HepG2 (cell line): ENCODE measurements around the gene YLPM1. TPM values are rescaled to one million over a fixed set of nuclear protein-coding genes. Genes with fewer than 3 reads are reported as not detected.

Source experiments
- ATAC-seq: fragments of 200-7000 bp; cut with Tn5 transposase; 3 replicates; pipeline ENCODE4 v1.9.1; 2020; ENCODE audit warnings: mild to moderate bottlenecking, moderate library complexity
- BruUV-seq: library from RNA; stranded (reverse); fragments of 400-500 nt; replicated peaks from 2 replicates; lab custom pipeline; 2021; lab: Mats Ljungman, UMichigan
- CTCF ChIA-PET: fragments of 300-600 bp; formaldehyde crosslinking; extraction: SDS; loops from one replicate; lab custom pipeline; 2021; ENCODE audit warnings: low total read pairs, inconsistent platforms, low intra/inter-chr PET ratio; lab: Yijun Ruan, JAX
- POLR2A ChIA-PET: fragments of 350-600 bp; sonication (Branson Sonifier 250); formaldehyde crosslinking; loops from one replicate; lab custom pipeline; 2020; ENCODE audit warnings: antibody characterized with exemption, inconsistent platforms; lab: Yijun Ruan, JAX
- DNase-seq: peaks from one replicate; pipeline ENCODE4 v3.0.0-alpha.2; 2015; ENCODE audit warnings: low spot score
- FAIRE-seq: peaks from 3 replicates; lab custom pipeline; 2011; peaks lifted over from hg19 to GRCh38; lab: Jason Lieb, UNC
- H2AFZ ChIP-seq: one replicate; pipeline ENCODE4 v1.6.1; 2011; ENCODE audit warnings: low read length, inconsistent platforms
- H3K27ac ChIP-seq: fragments of 300-600 bp; 3 replicates; pipeline ENCODE4 v1.8.0; 2011; ENCODE audit warnings: mixed run types, mild to moderate bottlenecking, mixed read lengths, low read length, inconsistent platforms; ENCODE audit not compliant: insufficient read depth; ENCODE audit errors: extremely low read length
- H3K27me3 ChIP-seq, 2 experiments: fragments of 200-600 bp in 1 of 2; 2 replicates in 1 of 2; 3 replicates in 1 of 2; pipeline versions ENCODE4 v1.6.0 to v1.8.0; 2011; ENCODE audit warnings: low read length in 2 of 2, mild to moderate bottlenecking in 2 of 2, moderate library complexity in 2 of 2, inconsistent platforms in 1 of 2; ENCODE audit not compliant: insufficient read depth in 2 of 2, control insufficient read depth in 1 of 2
- H3K36me3 ChIP-seq, 2 experiments: fragments of 200-600 bp in 1 of 2; replicated peaks in 1 of 2; 2 replicates in 1 of 2; 3 replicates in 1 of 2; pipeline versions ENCODE4 v1.5.1 to v1.8.0; 2011; ENCODE audit warnings: low read length in 2 of 2, inconsistent platforms in 1 of 2; ENCODE audit not compliant: insufficient read depth in 2 of 2, control insufficient read depth in 1 of 2
- H3K4me1 ChIP-seq: 2 replicates; pipeline ENCODE4 v1.5.1; 2012; ENCODE audit warnings: low read length, inconsistent platforms; ENCODE audit not compliant: insufficient read depth
- H3K4me2 ChIP-seq: 2 replicates; pipeline ENCODE4 v1.6.0; 2011; ENCODE audit warnings: low read depth, low read length, inconsistent platforms
- H3K4me3 ChIP-seq, 3 experiments: fragments of 200-600 bp in 1 of 3; sonication (generic), shearing (Covaris generic) in 1 of 3; replicated peaks in 1 of 3; 2 replicates each; pipeline ENCODE4 v1.5.1; 2011 to 2016; ENCODE audit warnings: low read length in 3 of 3, inconsistent platforms in 2 of 3, low read depth in 2 of 3, mild to moderate bottlenecking in 2 of 3, control low read depth in 1 of 3, mixed read lengths in 1 of 3; ENCODE audit not compliant: insufficient read depth in 1 of 3
- H3K79me2 ChIP-seq: one replicate; pipeline ENCODE4 v1.6.1; 2011; ENCODE audit warnings: low read length, inconsistent platforms; ENCODE audit not compliant: insufficient read depth
- H3K9ac ChIP-seq: 2 replicates; pipeline ENCODE4 v1.6.0; 2011; ENCODE audit warnings: mild to moderate bottlenecking, low read depth, low read length, inconsistent platforms; ENCODE audit not compliant: insufficient read depth
- H3K9me3 ChIP-seq: 2 replicates; pipeline ENCODE4 v1.5.1; 2012; ENCODE audit warnings: mild to moderate bottlenecking, low read length
- H4K20me1 ChIP-seq: 2 replicates; pipeline ENCODE4 v1.6.0; 2011; ENCODE audit warnings: inconsistent platforms, mild to moderate bottlenecking, low read length, moderate library complexity; ENCODE audit not compliant: insufficient read depth
- ATF6 ChIP-seq: sonication (generic); formaldehyde crosslinking; conservative IDR thresholded peaks from 2 replicates; pipeline ENCODE4 v1.4.0; 2020; ENCODE audit warnings: missing genetic modification reagents
- BRF2 ChIP-seq: sonication (generic); formaldehyde crosslinking; IDR thresholded peaks from 2 replicates; pipeline ENCODE4 v1.8.1; 2022; ENCODE audit warnings: mild to moderate bottlenecking, missing genetic modification reagents
- ELF3 ChIP-seq: IDR thresholded peaks from 2 replicates; pipeline ENCODE4 v1.6.1; 2016; ENCODE audit warnings: missing genetic modification reagents, missing compliant biosample characterization
- ERF ChIP-seq: IDR thresholded peaks from 2 replicates; pipeline ENCODE4 v1.6.1; 2018; ENCODE audit warnings: missing biosample characterization, missing genetic modification reagents
- GATAD1 ChIP-seq: IDR thresholded peaks from 2 replicates; pipeline ENCODE4 v1.6.1; 2016; ENCODE audit warnings: missing genetic modification reagents, missing compliant biosample characterization
- IRF2 ChIP-seq: IDR thresholded peaks from 2 replicates; pipeline ENCODE4 v1.6.1; 2018; ENCODE audit warnings: missing genetic modification reagents, missing compliant biosample characterization
- JUN ChIP-seq: sonication (generic); formaldehyde crosslinking; IDR thresholded peaks from 2 replicates; pipeline ENCODE4 v1.4.0; 2020; ENCODE audit warnings: mild to moderate bottlenecking, missing genetic modification reagents
- KDM2A ChIP-seq: sonication (generic); formaldehyde crosslinking; IDR thresholded peaks from 2 replicates; pipeline ENCODE4 v1.4.0; 2020; ENCODE audit warnings: low read depth, missing genetic modification reagents, borderline replicate concordance
- MIER2 ChIP-seq: IDR thresholded peaks from 2 replicates; pipeline ENCODE4 v1.6.1; 2016; ENCODE audit warnings: missing biosample characterization, missing genetic modification reagents
- MIXL1 ChIP-seq: IDR thresholded peaks from 2 replicates; pipeline ENCODE4 v1.6.1; 2016
- RAD21 ChIP-seq: fragments of 450-650 bp; formaldehyde crosslinking; IDR thresholded peaks from 2 replicates; pipeline ENCODE4 v1.5.0; 2020; ENCODE audit warnings: mild to moderate bottlenecking
- RFX5 ChIP-seq: IDR thresholded peaks from 2 replicates; pipeline ENCODE4 v1.6.1; 2011; ENCODE audit warnings: low read depth, low read length, improper control_type of control experiment
- SALL1 ChIP-seq: sonication (generic); formaldehyde crosslinking; IDR thresholded peaks from 2 replicates; pipeline ENCODE4 v1.8.0; 2022; ENCODE audit warnings: mild to moderate bottlenecking, missing genetic modification reagents
- SMC3 ChIP-seq: IDR thresholded peaks from 2 replicates; pipeline ENCODE4 v1.6.1; 2011; ENCODE audit warnings: low read length, improper control_type of control experiment
- SRF ChIP-seq: IDR thresholded peaks from 2 replicates; pipeline ENCODE4 v1.6.1; 2011; ENCODE audit warnings: mild to moderate bottlenecking, low read depth, low read length, moderate library complexity
- ZBTB7A ChIP-seq: sonication (generic); formaldehyde crosslinking; IDR thresholded peaks from 2 replicates; pipeline ENCODE4 v1.8.0; 2022; ENCODE audit warnings: mild to moderate bottlenecking, missing genetic modification reagents
- ZGPAT ChIP-seq: IDR thresholded peaks from 2 replicates; pipeline ENCODE4 v1.6.1; 2016; ENCODE audit warnings: mild to moderate bottlenecking
- ZNF160 ChIP-seq: sonication (generic); formaldehyde crosslinking; IDR thresholded peaks from 2 replicates; pipeline ENCODE4 v1.8.0; 2022; ENCODE audit warnings: mild to moderate bottlenecking, inconsistent platforms, missing genetic modification reagents
- ZNF44 ChIP-seq: sonication (generic); formaldehyde crosslinking; IDR thresholded peaks from 2 replicates; pipeline ENCODE4 v1.5.1; 2020; ENCODE audit warnings: mild to moderate bottlenecking, missing genetic modification reagents
- ZNF558 ChIP-seq: sonication (generic); formaldehyde crosslinking; IDR thresholded peaks from 2 replicates; pipeline ENCODE4 v1.9.0; 2022; ENCODE audit warnings: mild to moderate bottlenecking, missing genetic modification reagents, borderline replicate concordance
- ZNF766 ChIP-seq: sonication (generic); formaldehyde crosslinking; IDR thresholded peaks from 2 replicates; pipeline ENCODE4 v1.5.0; 2020; ENCODE audit warnings: missing genetic modification reagents, borderline replicate concordance
- WGBS: methylation state at CpG from one replicate; pipeline ENCODE4 v1.1.6; 2017; ENCODE audit warnings: low lambda C conversion rate; 5-methylcytosine and 5-hydroxymethylcytosine counted together
- in situ Hi-C: cut with HindIII; loops from 2 replicates; pipeline ENCODE4 v1.10.0; 2017; ENCODE audit warnings: low pct_unique_long_range_greater_than_20kb; ENCODE audit not compliant: extremely low pct_ligation_motif_present
- intact Hi-C: fragments of 100-400 bp; cut with micrococcal nuclease; formaldehyde crosslinking; loops from one replicate; pipeline ENCODE4 v1.10.0; 2022; ENCODE audit not compliant: unreplicated experiment
- polyA plus RNA-seq, 8 experiments: library from polyadenylated mRNA; depleted of rRNA in 3 of 8; stranded (reverse) in 7 of 8; unstranded in 1 of 8; fragments of >200 nt; fragmentation: Illumina TruSeq in 4 of 8; extraction: Trizol in 4 of 8; gene quantifications; 2 replicates each; pipeline versions ENCODE4 v1.2.1 to v1.2.3, GENCODE V29; 2011 to 2016; ENCODE audit warnings: low read depth in 4 of 8, missing spikeins in 1 of 8, mixed read lengths in 1 of 8; ENCODE audit not compliant: insufficient read depth in 1 of 8
- total RNA-seq, 5 experiments: library from RNA; depleted of rRNA; stranded (reverse); fragments of >200 nt; fragmentation: Illumina TruSeq; extraction: Trizol; gene quantifications; 2 replicates each; pipeline ENCODE4 v1.2.3, GENCODE V29; 2016; ENCODE audit warnings: low read depth in 1 of 5

YLPM1 gene
- total and polyA plus RNA-seq, 2 of the 13 experiments (the other 11 are each of a cell fraction or from before 2014, with no cell fraction given), result 6.7 to 21.9 TPM

GRCh38 chr14:74860899-74861733 lies 98.0 kb downstream of the YLPM1 start:
- H3K9ac ChIP-seq, result no peak overlapping the region
- in situ Hi-C loops (loop anchor here (5.0 kb wide), 1 partner anchor 46 kb away; no protein-coding TSS in a partner anchor), intact Hi-C loops (loop anchor here (1.0 kb wide), 1 partner anchor 44 kb away; no protein-coding TSS in a partner anchor)
- no peak overlapping the region for H2AFZ ChIP-seq
- ATAC-seq (peak; percentile 89), DNase-seq (peak; percentile 77), FAIRE-seq (peak; percentile 93)
- no peak overlapping the region for H3K4me2 ChIP-seq
- ChIA-PET CTCF (interaction anchor here (0.6 to 2.5 kb wide), 3 partner anchors 9 to 45 kb away, joined by 3 to 47 read pairs (median 5); no protein-coding TSS in a partner anchor), POLR2A (interaction anchor here (1.1 to 2.7 kb wide), 6 partner anchors 18 to 46 kb away, joined by 3 to 12 read pairs (median 6); no protein-coding TSS in a partner anchor)
- H3K4me1 ChIP-seq, result peaks cover 2% of the 10 kb centered on the region
- 0 out of 5 replicates have a peak, but pooled peaks cover 0 to 2% of the 10 kb centered on the region in 2 experiments for H3K27me3 ChIP-seq
- no peak overlapping the region for H3K27ac ChIP-seq
- 15% methylated on average over 7 of the region's 7 CpGs for WGBS
- no peaks in the 10 kb centered on the region for H3K9me3 ChIP-seq
- H4K20me1 ChIP-seq, result no peaks in the 10 kb centered on the region
- H3K4me3 ChIP-seq, result no peak overlapping the region
- no peaks in the 10 kb centered on the region for H3K79me2 ChIP-seq
- BruUV-seq, result no TSS peak
- no peaks in the 10 kb centered on the region for H3K36me3 ChIP-seq
- TF ChIP-seq ATF6 (CRISPR knock-in tag) (no peak), RAD21 (peak; percentile 70), ERF (CRISPR knock-in tag) (0 out of 2 replicates have a peak, but pooled peaks have one; percentile 26), SMC3 (peak; percentile 86), ZNF558 (CRISPR knock-in tag) (0 out of 2 replicates have a peak, but pooled peaks have one; percentile 33), GATAD1 (CRISPR knock-in tag) (no peak), SRF (0 out of 2 replicates have a peak, but pooled peaks have one; percentile 9), ZGPAT (0 out of 2 replicates have a peak, but pooled peaks have one; percentile 28), IRF2 (CRISPR knock-in tag) (0 out of 2 replicates have a peak, but pooled peaks have one; percentile 16), ZNF766 (CRISPR knock-in tag) (no peak), BRF2 (CRISPR knock-in tag) (no peak), ELF3 (0 out of 2 replicates have a peak, but pooled peaks have one; percentile 23), ZNF160 (CRISPR knock-in tag) (no peak), MIER2 (CRISPR knock-in tag) (no peak), KDM2A (0 out of 2 replicates have a peak, but pooled peaks have one; percentile 23), JUN (no peak), MIXL1 (peak; percentile 48; the same call in 1 of the 2 replicates), ZBTB7A (CRISPR knock-in tag) (no peak), RFX5 (peak; percentile 60), ZNF44 (CRISPR knock-in tag) (no peak), SALL1 (CRISPR knock-in tag) (0 out of 2 replicates have a peak, but pooled peaks have one; percentile 19)
